Measurements from ENCODE around the gene UNC50.

Gene UNC50

DNA sequence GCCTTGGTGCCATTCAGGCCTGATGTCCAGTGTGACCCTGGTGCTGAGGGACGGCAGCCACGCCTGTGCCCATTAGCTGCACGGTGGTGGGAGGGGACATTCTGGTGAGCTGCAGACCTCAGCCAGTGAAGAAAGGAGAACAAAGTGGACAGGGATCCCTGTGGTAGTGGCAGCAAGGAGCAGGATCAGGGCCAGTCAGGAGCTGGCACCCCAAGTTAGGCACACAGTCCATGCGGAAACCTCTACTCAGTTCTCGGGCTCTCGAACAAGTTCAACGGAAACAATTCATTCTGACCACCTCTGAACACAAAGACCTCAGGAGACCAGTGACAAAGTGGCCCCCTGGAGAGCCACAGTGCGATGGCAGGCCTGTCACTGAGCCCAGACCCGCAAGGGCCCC, 30.2 kb upstream of the UNC50 start:
- no peak overlapping the region for H3K27ac ChIP-seq
- H3K36me3 ChIP-seq = peaks cover 9% of the 10 kb centered on the region; the same call in 1 of the 2 replicates
- H3K9me3 ChIP-seq (ENCODE audit: severe bottlenecking) = no peaks in the 10 kb centered on the region
- TF ChIP-seq, protein P1, sequence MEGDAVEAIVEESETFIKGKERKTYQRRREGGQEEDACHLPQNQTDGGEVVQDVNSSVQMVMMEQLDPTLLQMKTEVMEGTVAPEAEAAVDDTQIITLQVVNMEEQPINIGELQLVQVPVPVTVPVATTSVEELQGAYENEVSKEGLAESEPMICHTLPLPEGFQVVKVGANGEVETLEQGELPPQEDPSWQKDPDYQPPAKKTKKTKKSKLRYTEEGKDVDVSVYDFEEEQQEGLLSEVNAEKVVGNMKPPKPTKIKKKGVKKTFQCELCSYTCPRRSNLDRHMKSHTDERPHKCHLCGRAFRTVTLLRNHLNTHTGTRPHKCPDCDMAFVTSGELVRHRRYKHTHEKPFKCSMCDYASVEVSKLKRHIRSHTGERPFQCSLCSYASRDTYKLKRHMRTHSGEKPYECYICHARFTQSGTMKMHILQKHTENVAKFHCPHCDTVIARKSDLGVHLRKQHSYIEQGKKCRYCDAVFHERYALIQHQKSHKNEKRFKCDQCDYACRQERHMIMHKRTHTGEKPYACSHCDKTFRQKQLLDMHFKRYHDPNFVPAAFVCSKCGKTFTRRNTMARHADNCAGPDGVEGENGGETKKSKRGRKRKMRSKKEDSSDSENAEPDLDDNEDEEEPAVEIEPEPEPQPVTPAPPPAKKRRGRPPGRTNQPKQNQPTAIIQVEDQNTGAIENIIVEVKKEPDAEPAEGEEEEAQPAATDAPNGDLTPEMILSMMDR (IDR thresholded peaks at IDR 0.05; ENCODE audit: low read depth, low read length) = no peak
- DNase-seq = no peak
- no peaks in the 10 kb centered on the region for H3K27me3 ChIP-seq (ENCODE audit: insufficient read depth, low read depth, severe bottlenecking)
- no peak overlapping the region for H3K4me3 ChIP-seq (ENCODE audit: low read depth, low read length)

DNA sequence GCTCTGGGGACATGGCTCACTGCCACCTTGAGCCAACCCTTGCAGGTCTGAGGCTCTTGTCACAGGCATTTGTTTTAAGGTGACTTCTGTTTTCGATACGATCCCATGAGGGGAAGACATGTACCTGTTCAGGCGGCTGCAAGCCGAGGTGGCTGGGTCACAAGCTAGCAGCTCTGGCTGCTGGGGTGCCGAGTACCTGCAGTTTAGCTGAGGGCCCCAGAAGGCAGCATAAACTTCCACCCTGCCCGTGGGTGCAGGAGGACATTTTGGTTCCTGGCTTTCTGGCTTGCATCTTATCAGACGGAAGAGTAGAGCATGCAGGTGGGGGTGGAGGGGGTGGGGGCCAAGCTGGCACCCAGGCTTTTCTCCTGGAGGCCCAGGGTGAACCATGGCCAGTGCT, 28.5 kb upstream of the UNC50 start:
- H3K27me3 ChIP-seq (ENCODE audit: insufficient read depth, low read depth, severe bottlenecking) = no peaks in the 10 kb centered on the region
- H3K27ac ChIP-seq = no peak overlapping the region
- TF ChIP-seq, protein P1 (IDR thresholded peaks at IDR 0.05; ENCODE audit: low read depth, low read length) = no peak
- no peak for DNase-seq
- no peaks in the 10 kb centered on the region for H3K9me3 ChIP-seq (ENCODE audit: severe bottlenecking)
- H3K4me3 ChIP-seq (ENCODE audit: low read depth, low read length) = no peak overlapping the region
- H3K36me3 ChIP-seq = peaks cover 9% of the 10 kb centered on the region; the same call in 1 of the 2 replicates

DNA sequence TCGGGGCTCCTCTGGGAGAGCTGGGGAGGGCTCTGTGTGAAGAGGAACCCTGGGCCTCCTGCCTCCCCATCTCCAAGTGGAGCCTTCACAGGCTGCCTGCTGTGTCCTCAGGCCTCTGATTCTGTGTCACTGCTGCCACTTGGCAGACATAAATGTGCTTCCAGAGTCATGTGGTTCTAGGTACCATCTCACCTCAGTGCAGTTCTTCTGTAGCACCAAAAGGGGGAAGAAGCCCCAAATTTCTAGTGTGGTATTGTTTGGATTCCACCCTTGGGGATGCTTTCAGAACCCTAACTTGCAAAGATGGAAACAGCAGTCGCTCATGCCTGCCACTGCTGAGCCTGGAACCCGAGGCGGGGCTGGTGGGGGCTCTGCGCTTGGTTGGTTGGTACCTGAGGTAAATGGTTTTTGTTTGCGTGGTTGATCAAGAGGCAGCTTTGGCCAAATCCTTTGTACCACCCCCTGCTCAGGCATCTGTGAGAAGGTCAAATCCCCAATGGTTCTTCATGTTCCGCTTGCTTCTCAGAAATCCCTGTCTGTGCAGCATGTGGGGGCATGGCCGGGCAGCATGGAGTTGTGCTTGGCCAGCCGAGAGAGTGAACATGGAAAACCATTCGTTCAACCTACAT, 27.6 kb upstream of the UNC50 start:
- no peaks in the 10 kb centered on the region for H3K9me3 ChIP-seq (ENCODE audit: severe bottlenecking)
- DNase-seq = no peak
- no peak overlapping the region for H3K4me3 ChIP-seq (ENCODE audit: low read depth, low read length)
- TF ChIP-seq, protein P1 (IDR thresholded peaks at IDR 0.05; ENCODE audit: low read depth, low read length) = no peak
- no peaks in the 10 kb centered on the region for H3K27me3 ChIP-seq (ENCODE audit: insufficient read depth, low read depth, severe bottlenecking)
- H3K27ac ChIP-seq = no peak overlapping the region
- H3K36me3 ChIP-seq = peaks cover 9% of the 10 kb centered on the region; the same call in 1 of the 2 replicates

DNA sequence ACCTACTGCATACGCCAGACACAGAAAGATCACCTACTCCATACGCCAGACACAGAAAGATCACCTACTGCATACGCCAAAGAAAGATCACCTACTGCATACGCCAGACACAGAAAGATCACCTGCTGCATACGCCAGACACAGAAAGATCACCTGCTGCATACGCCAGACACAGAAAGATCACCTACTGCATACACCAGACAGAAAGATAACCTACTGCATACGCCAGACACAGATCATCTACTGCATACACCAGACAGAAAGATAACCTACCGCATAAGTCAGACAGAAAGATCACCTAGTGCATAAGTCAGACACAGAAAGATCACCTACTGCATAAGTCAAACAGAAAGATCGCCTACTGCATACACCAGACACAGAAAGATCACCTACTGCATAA, 25.9 kb upstream of the UNC50 start:
- DNase-seq = no peak
- H3K36me3 ChIP-seq = peaks cover 5% of the 10 kb centered on the region; the same call in 1 of the 2 replicates
- no peaks in the 10 kb centered on the region for H3K27me3 ChIP-seq (ENCODE audit: insufficient read depth, low read depth, severe bottlenecking)
- TF ChIP-seq, protein P1 (IDR thresholded peaks at IDR 0.05; ENCODE audit: low read depth, low read length) = no peak
- no peak overlapping the region for H3K4me3 ChIP-seq (ENCODE audit: low read depth, low read length)
- no peak overlapping the region for H3K27ac ChIP-seq
- H3K9me3 ChIP-seq (ENCODE audit: severe bottlenecking) = no peaks in the 10 kb centered on the region

DNA sequence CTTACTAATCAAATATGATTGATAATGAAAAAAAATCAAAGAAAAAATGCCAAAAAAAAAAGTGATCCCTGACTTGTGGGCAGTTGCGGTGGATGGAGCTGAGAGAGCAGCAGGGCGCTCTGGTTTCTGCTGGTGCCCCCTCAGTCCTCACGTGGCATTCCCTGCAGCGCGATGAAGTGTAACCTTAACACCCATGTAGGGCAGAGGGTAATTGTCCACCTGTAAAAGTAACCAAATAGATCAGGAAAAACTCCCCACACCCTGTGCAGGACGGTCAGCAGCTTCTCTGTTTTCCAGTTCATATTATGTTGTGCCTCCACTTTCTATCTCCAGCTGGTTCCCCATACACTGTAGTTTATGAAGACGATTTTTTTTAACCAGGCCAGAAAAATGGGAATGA, 25.1 kb upstream of the UNC50 start:
- Histone ChIP-seq H3K36me3 (no peaks in the 10 kb centered on the region; the same call in 1 of the 2 replicates), H3K9me3 (ENCODE audit: severe bottlenecking) (no peaks in the 10 kb centered on the region), H3K27me3 (ENCODE audit: insufficient read depth, low read depth, severe bottlenecking) (no peaks in the 10 kb centered on the region), H3K27ac (no peak overlapping the region), H3K4me3 (ENCODE audit: low read depth, low read length) (no peak overlapping the region)
- no peak for DNase-seq
- TF ChIP-seq, protein P1 (IDR thresholded peaks at IDR 0.05; ENCODE audit: low read depth, low read length) = no peak

Measured in WERI-Rb-1 (cell line).